Prostate gland (tissue), 2 donors: ENCODE measurements around the gene TMEM266.

Experiments
- POLR2AphosphoS5 ChIP-seq: sonication (generic); formaldehyde crosslinking; IDR thresholded peaks from one replicate; pipeline ENCODE4 v1.6.1; 2017; ENCODE audit warnings: antibody characterized with exemption
- TF ChIP-seq, protein P1 (sequence below), 4 experiments: fragments of 200-600 bp in 2 of 4; fragments of 450-650 bp in 2 of 4; sonication (generic) in 2 of 4; IDR thresholded peaks; 1 replicate in 3 of 4; 2 replicates in 1 of 4; pipeline ENCODE4 v1.5.1; 2016 to 2019; ENCODE audit warnings: antibody characterized with exemption in 4 of 4, mild to moderate bottlenecking in 2 of 4, moderate library complexity in 2 of 4

DNA sequence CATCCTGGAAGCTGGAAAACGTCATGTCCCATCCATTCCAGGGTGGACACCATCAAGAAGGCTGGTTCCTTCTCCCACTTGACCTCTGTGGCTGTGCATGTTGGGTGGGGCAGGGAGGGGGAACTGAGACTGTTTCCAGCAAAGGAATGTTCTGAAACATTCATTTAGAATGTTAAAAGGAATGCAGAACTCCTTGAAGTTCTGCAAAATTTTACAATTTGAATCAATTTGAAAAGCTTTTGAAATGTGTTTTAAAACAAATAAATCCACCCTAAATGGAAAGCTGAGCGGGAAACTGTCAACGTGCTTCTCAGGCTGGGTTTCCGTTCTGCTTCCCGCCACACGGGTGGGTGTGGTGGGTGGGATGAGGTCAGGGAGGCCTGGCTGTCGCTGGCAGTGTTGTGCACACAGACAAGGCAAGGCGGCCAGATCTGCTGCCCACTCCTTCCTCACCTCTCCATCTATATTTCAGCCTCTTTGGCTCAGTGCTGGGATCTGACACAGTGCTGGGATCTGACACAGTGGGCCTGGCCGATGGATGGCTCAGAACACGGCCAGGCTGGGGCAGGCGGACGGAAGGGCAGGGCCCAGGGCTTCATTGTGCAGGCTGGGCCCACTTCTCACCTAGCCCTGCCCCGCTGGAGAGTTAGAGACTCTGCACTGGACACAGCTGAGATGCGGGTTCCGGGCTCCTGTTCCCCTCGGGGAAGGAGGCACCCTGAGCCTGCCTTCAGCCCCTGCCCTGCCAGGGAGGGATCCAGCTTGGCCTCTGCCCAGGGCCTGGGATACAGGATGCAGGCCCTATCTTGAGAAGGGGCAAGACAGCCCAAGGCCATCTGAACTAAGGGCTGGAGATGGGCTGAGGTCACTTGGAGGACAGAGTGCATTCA, 110.4 kb downstream of the TMEM266 start:
- TF ChIP-seq, protein P1, sequence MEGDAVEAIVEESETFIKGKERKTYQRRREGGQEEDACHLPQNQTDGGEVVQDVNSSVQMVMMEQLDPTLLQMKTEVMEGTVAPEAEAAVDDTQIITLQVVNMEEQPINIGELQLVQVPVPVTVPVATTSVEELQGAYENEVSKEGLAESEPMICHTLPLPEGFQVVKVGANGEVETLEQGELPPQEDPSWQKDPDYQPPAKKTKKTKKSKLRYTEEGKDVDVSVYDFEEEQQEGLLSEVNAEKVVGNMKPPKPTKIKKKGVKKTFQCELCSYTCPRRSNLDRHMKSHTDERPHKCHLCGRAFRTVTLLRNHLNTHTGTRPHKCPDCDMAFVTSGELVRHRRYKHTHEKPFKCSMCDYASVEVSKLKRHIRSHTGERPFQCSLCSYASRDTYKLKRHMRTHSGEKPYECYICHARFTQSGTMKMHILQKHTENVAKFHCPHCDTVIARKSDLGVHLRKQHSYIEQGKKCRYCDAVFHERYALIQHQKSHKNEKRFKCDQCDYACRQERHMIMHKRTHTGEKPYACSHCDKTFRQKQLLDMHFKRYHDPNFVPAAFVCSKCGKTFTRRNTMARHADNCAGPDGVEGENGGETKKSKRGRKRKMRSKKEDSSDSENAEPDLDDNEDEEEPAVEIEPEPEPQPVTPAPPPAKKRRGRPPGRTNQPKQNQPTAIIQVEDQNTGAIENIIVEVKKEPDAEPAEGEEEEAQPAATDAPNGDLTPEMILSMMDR (IDR thresholded peaks at IDR 0.05): no peak
- no peak for TF ChIP-seq POLR2AphosphoS5
